LNCaP clone FGC (cell line): ENCODE data around the gene GTF2H1.

ENCODE experiments used
- DNase-seq: peaks from one replicate; pipeline ENCODE4 v3.0.0-alpha.2; 2011; ENCODE audit warnings: low read depth
- H3K4me3 ChIP-seq: 2 replicates; pipeline ENCODE4 v1.5.1; 2011; ENCODE audit warnings: mild to moderate bottlenecking, low read depth, low read length, control low read depth
- TF ChIP-seq, protein P1 (sequence below): IDR thresholded peaks from 2 replicates; pipeline ENCODE4 v1.5.1; 2012; ENCODE audit warnings: mild to moderate bottlenecking; ENCODE audit not compliant: control insufficient read depth, insufficient read depth; ENCODE audit errors: extremely low read depth

The GTF2H1 gene

DNA sequence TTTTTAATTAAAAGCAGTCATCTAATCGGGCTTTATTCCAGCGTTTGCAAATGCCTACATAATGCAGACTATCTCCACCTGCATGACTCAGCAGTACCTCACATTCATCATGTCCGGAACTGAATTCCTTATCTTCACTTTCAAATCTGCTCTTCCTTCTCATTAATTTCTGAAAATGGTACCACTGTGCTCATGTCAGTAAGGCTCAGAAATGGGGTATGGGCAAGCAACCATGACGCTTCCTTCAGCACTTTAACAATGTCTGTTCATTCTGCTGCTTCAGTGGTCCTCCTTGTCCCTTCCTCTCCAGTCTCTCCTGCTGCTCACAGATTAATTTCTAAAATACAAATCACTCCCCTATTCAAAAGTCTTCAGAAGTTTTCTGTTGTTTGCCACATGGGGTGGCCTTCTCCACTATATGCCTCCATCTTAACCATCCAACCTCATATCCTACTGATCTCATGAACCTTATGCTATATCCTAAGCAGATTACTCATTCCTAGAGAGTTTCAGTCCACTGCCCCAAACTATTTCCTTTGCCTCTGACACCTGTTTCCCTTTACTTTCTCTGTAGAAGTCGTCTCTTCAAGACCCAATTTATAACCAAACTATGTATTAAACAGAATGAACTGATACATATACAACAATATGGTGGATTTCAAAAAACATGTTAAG lies 7.0 kb downstream of the GTF2H1 start:
- no peak overlapping the region for H3K4me3 ChIP-seq
- no peak for DNase-seq
- TF ChIP-seq, protein P1, sequence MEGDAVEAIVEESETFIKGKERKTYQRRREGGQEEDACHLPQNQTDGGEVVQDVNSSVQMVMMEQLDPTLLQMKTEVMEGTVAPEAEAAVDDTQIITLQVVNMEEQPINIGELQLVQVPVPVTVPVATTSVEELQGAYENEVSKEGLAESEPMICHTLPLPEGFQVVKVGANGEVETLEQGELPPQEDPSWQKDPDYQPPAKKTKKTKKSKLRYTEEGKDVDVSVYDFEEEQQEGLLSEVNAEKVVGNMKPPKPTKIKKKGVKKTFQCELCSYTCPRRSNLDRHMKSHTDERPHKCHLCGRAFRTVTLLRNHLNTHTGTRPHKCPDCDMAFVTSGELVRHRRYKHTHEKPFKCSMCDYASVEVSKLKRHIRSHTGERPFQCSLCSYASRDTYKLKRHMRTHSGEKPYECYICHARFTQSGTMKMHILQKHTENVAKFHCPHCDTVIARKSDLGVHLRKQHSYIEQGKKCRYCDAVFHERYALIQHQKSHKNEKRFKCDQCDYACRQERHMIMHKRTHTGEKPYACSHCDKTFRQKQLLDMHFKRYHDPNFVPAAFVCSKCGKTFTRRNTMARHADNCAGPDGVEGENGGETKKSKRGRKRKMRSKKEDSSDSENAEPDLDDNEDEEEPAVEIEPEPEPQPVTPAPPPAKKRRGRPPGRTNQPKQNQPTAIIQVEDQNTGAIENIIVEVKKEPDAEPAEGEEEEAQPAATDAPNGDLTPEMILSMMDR, result no peak

DNA sequence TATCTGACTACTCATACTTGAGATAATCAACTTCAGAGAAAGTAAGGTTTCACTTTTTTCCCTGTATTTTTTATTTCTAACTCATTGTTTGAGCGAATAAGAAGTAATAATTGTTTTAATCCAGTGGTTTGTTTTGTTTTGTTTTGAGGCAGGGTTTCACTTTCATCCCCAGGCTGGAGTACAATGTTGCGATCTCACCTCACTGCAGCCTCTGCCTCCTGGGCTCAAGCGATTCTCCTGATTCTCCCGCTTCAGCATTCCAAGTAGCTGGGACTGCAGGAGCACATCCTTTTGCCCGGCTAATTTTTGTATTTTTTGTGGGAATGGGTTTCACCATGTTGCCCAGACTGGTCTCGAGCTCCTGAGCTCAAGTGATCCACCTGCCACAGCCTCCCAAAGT lies 8.6 kb downstream of the GTF2H1 start:
- DNase-seq, result no peak
- TF ChIP-seq, protein P1, result no peak
- no peak overlapping the region for H3K4me3 ChIP-seq

DNA sequence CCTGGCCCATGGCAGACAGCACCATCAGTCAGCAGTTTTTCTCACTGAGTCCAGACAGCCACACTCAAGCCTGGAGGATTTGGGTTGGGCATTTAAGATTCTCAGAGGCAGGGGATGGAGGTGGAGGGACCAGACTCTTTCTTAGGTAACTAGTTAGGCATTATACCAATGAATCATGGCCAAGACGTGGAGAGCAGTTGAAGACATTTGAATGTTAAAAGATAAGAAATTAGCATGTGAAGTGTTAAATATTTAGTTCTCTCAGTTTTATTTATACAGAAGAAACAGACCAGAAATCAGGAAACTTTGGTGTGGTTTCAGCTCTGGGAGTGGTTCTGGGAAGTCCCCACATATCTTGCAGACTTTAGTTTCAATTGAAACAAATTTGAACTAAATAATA lies 9.9 kb downstream of the GTF2H1 start:
- DNase-seq, result no peak
- no peak overlapping the region for H3K4me3 ChIP-seq
- TF ChIP-seq, protein P1, result no peak

DNA sequence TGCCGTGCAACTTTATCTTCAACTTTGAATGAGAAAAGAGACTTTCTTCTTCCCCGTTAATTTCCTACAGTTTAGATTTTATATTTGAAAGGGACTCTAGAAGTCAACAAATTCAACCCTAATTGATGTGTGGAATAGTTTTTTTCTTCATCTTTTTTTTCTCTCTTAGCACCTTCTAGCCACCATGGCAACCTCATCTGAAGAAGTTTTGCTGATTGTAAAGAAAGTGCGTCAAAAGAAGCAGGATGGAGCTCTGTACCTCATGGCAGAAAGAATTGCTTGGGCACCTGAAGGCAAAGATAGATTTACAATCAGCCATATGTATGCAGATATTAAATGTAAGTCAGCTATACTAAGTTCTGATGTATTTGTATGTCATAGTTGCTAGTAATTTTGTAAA lies 10.5 kb downstream of the GTF2H1 start:
- TF ChIP-seq, protein P1, result no peak
- no peak overlapping the region for H3K4me3 ChIP-seq
- DNase-seq, result no peak

DNA sequence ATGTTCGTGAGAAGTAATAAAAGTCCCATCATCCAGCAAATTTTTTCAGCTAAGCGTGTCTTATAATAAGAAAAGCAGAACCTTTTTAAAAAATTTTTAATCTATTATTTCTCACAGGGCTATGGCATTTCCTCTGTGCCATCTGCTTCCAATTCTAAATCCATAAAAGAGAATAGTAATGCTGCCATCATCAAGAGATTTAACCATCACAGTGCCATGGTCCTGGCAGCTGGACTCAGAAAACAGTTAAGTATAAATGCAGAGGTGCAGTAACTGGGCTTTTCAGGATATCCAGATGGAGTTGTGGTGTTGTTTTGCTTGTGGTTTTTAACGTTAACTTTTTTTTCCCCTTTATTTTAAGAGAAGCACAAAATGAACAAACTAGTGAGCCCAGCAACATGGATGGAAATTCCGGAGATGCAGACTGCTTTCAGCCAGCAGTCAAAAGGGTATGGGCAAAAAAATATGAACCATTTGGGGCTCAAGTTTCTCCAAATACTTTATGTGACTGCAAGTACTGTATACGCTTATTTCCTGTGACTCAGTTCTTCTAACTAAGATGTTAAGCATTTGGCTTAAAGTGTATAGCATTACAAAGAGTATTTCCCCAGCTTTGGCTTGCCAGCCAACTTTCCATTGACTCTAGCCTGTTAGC lies 25.2 kb downstream of the GTF2H1 start:
- TF ChIP-seq, protein P1, result no peak
- no peak for DNase-seq
- no peak overlapping the region for H3K4me3 ChIP-seq

DNA sequence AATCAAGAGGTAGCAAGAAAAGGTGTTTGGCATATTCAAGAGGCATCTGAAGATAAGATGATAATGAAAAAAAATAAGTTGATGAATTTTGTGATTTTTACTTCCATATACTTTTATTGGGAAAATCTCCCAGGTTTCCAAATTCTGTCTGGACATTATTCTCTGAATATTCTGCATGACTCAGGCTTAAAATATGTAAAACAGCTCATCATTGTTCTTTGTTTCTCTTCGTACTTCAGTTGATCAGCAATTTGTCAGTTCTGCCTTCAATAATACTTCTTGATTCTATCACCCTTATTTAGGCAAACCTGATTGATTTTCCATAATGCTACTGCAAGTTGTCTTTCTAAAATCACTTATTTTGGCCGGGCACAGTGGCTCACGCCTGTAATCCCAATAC lies 30.2 kb downstream of the GTF2H1 start:
- TF ChIP-seq, protein P1, result no peak
- no peak for DNase-seq
- no peak overlapping the region for H3K4me3 ChIP-seq

DNA sequence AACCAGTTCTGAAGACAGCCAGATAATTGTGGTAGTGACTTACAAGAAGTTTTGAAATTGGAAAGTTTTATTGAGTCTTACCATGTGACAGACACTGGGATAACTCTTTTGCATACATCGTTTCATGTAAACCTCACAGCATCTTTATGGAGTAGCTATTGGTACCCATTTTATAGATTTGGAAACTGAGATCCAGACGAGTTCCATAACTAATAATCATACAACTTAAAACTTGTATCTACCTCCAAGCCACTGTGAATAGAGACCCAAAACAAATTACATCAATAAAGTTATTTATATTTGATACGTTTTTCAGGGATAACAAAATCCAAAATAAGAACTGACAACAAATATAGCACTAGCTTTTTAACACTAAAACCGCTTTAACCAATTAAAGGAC lies 36.3 kb downstream of the GTF2H1 start:
- TF ChIP-seq, protein P1, result no peak
- no peak overlapping the region for H3K4me3 ChIP-seq
- DNase-seq, result no peak
